ENCODE results near the gene DTNB.

DNA sequence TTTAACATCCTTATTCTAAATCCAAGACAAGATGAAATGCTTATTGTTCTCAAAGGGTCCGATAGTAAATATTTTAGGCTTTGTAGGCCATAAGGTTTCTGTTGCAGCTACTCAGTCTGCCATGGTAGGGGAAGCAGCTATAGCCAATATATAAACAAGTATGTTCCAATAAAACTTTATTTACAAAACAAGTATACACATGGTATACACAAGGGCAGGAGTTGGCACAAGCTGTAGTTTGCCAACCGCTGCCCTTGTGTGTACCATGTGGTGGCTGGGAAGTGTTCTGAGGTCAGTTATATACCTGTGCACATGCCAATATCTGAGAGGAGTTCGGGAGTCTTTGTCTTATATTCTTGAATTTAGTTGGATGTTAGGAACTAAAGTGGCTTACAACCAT lies 205.6 kb downstream of the DTNB start:
- TF ChIP-seq, protein P1, sequence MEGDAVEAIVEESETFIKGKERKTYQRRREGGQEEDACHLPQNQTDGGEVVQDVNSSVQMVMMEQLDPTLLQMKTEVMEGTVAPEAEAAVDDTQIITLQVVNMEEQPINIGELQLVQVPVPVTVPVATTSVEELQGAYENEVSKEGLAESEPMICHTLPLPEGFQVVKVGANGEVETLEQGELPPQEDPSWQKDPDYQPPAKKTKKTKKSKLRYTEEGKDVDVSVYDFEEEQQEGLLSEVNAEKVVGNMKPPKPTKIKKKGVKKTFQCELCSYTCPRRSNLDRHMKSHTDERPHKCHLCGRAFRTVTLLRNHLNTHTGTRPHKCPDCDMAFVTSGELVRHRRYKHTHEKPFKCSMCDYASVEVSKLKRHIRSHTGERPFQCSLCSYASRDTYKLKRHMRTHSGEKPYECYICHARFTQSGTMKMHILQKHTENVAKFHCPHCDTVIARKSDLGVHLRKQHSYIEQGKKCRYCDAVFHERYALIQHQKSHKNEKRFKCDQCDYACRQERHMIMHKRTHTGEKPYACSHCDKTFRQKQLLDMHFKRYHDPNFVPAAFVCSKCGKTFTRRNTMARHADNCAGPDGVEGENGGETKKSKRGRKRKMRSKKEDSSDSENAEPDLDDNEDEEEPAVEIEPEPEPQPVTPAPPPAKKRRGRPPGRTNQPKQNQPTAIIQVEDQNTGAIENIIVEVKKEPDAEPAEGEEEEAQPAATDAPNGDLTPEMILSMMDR (conservative IDR thresholded peaks at IDR 0.05) = no peak
- no peak for TF ChIP-seq ZFX (IDR thresholded peaks at IDR 0.05)

Measured in C4-2B (cell line).